GM19099 (cell line): ENCODE results near the gene ANAPC5.

Source experiments
- POLR2A ChIP-seq: IDR thresholded peaks from 3 replicates; pipeline ENCODE4 v1.6.1; 2011; ENCODE audit warnings: low read depth; ENCODE audit not compliant: insufficient read length; ENCODE audit errors: extremely low read depth

Gene ANAPC5, protein sequence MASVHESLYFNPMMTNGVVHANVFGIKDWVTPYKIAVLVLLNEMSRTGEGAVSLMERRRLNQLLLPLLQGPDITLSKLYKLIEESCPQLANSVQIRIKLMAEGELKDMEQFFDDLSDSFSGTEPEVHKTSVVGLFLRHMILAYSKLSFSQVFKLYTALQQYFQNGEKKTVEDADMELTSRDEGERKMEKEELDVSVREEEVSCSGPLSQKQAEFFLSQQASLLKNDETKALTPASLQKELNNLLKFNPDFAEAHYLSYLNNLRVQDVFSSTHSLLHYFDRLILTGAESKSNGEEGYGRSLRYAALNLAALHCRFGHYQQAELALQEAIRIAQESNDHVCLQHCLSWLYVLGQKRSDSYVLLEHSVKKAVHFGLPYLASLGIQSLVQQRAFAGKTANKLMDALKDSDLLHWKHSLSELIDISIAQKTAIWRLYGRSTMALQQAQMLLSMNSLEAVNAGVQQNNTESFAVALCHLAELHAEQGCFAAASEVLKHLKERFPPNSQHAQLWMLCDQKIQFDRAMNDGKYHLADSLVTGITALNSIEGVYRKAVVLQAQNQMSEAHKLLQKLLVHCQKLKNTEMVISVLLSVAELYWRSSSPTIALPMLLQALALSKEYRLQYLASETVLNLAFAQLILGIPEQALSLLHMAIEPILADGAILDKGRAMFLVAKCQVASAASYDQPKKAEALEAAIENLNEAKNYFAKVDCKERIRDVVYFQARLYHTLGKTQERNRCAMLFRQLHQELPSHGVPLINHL

DNA sequence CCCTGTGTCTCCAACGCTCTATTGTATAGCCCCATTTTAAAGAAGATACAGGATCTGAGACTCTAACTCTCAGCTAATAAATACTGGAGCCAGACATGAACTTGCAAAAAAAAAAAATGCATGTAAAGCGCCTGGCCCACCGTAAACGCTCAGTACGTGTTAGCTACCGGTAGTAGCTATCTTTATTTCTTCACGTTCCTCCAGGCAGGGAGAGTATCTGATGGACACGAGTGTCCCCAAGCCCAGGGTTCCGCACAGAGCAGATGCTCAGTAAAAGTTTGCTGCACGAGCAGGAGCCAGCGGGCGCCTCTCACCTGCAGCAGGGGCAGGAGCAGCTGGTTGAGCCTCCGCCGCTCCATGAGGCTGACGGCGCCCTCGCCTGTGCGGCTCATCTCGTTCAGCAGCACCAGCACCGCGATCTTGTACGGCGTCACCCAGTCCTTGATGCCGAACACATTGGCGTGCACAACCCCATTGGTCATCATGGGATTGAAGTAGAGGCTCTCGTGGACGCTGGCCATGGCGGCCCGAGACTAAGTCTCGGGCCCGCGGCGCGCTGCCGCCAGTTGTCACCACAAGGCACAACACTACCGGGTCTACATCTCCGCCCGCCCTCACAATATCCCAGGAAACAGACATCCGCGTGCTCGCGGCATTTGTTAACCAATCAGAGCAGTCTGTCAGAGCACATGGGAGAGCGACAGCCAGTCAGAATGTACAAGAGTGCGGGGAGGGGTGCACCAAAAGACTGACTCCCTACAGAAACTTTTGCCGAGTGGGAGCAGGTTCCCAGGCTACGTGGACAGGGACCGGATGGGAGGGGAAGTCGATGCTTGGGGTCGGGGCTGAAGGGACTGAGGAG lies at the start of gene ANAPC5:
ANAPC5 (minus strand) TSS at position 592 of the 862 bp plus-strand sequence; CDS start at position 521, 71 bp downstream.
- TF ChIP-seq POLR2A, result peak; percentile 93

DNA sequence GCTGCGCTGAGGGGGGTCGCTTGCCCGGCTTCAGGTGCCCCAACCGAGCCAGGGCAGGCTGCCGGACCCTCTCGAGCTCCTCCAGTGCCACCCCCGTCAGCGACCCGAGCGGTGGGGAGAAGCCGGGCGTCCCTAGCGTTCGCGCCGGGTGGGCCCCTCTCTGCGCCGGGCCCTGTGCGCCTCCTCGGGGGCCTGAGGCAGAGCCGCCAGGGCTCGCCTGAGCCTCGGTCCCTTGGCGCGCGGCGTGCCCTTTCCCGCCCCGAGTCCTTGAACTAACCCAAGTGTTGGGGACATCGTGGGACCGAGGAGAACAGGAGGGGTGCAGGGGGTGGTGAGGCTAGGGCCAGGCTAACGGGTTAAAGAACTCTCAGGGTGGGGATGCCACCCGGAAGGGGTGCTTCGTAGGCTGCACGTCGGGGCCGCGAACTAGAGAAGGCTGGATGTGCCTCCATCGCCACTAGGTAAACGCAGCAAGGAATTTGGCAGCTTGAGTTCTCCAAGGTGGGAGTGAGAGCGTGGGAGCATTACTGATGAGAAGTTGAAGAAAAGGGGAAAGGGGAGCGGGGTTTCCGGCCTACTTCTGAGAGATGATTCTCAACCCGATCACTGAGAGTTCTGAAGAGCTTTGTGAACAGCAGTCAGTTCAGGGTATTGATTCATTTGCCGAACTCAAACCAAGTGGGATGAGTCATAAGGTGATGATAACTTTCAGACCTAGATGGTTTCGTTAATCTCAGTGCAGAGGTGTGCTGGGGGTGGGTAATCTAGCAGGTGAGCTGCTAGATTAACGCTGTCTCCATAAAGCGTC lies 48.3 kb upstream of the ANAPC5 start:
- TF ChIP-seq POLR2A, result peak; percentile 56

- peak; percentile 99 for TF ChIP-seq POLR2A
These were observed 47.5 kb upstream of the ANAPC5 start, which contains the start of gene RNF34 for GRCh38 chr12:121399391-121400331. Gene RNF34, plus strand, starts transcription at chr12:121400118. Its CDS starts 95 bp downstream, at chr12:121400213.

- no peak for TF ChIP-seq POLR2A
These were observed 46.1 kb upstream of the ANAPC5 start for GRCh38 chr12:121398355-121398754.

- no peak for TF ChIP-seq POLR2A
These were observed 45.3 kb upstream of the ANAPC5 start for GRCh38 chr12:121397521-121397920.

- no peak for TF ChIP-seq POLR2A
These were observed 40.1 kb upstream of the ANAPC5 start for GRCh38 chr12:121392325-121392716.

- TF ChIP-seq POLR2A, result no peak
These were observed 39.6 kb upstream of the ANAPC5 start for GRCh38 chr12:121391619-121392324.

DNA sequence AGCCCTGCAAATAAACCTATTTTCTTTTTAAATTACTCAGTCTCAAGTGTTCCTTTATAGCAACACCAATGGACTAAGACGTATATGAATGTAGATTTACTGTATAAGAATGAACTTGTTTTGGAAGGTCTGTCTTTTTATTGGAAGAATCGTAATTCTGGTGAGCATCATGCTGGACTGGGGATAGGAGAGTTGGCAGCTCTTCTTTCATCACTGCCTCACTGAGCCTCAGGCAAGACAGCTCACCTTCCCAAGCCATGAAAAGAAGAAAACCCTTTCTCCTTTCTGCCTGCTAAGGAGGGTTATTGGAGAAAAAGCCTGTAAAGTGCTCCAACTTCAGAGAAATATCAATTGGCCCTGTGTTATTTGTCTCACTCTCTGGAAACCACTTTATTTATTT lies 38.6 kb upstream of the ANAPC5 start:
- TF ChIP-seq POLR2A, result no peak

DNA sequence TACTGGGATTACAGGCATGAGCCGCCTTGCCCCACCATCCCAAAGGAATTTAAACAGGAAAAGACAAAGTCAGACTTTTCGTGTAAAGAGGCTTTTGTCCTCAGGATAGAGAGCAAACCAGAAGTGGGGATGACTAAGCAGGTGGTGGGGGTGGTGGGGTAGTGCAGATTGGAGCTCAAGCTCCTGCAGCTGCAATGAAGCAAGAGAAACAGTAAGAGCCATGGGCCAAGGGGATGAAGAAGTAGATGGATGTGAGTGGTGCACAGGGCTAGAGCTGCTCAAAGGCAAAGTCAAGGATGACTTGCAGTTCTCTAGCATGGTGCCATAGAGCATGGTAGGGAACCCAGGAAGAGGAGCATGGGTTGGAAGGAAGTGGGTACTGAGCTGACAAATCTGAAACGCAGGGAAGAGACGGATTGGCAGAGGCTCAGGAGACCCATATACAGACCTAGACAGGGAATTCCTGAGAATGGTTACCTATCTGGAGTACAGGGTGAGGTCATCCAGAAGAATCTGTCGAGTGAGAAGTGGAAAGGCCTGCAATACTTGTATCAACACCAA lies 36.3 kb upstream of the ANAPC5 start:
- no peak for TF ChIP-seq POLR2A

DNA sequence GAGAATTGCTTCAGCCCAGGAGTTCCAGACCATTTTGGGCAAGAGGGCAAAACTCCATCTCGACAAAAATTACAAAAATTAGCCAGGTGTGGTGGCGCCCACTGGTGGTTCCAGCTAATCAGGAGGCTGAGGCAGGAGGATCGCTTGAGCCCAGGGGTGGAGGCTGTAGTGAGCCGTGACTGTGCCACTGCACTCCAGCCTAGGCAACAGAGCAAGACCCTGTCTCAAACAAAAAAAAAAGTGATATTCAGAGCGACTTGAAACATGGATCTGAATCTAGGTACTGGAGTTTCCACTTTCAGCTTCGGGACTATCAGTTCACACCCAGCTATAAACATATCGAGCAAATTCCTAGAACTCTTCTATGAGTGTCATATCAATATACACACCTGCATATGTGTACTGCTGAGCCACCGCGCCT lies 31.4 kb upstream of the ANAPC5 start:
- TF ChIP-seq POLR2A, result no peak

DNA sequence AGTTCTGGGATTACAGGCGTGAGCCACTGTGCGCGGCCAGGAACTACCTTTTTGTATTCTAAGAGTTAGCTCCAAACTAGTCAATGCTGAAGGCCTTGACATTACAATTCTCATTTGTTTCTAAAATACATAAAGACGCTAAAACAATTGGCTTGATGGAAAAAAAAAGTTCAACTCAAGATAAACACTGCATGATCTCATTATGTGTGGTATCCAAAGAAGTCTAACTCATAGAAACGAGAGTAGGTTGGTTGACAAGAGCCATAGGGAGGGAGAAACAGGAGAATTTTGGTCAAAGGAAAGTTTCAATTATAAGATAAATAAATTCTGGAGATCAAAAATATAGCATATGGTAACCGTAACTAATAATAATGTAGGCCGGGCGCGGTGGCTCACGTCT lies 27.7 kb upstream of the ANAPC5 start:
- TF ChIP-seq POLR2A, result no peak

DNA sequence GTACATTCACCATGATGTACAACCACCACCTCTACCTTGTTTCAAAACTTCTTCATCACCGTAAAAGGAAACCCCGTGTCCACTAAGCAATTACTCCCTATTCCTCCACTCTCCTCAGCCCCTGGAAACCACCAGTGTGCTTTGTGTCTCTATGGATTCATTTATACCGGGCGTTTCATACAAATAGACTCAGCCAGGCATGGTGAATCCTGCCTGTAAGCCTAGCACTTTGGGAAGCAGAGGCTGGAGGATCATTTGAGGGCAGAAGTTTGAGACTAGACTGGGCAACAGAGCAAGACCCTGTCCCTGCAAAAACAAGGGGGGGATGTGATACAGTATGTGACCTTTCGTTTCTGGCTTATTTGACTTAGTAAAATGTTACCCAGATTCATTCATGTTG lies 26.5 kb upstream of the ANAPC5 start:
- TF ChIP-seq POLR2A, result no peak
